Nephron progenitor cell (in vitro differentiated cells): ENCODE data around the gene PODXL.

Source experiments
- DNase-seq: peaks from one replicate; pipeline ENCODE4 v3.0.0; 2021
- H3K27ac Mint-ChIP-seq: 2 replicates; pipeline ENCODE4 v1.8.0; 2021; ENCODE audit warnings: mild to moderate bottlenecking, moderate library complexity, mixed read lengths
- H3K27me3 Mint-ChIP-seq: 2 replicates; pipeline ENCODE4 v1.8.0; 2021; ENCODE audit warnings: mild to moderate bottlenecking, low read depth, mixed read lengths; ENCODE audit not compliant: poor library complexity
- H3K36me3 Mint-ChIP-seq: 2 replicates; pipeline ENCODE4 v1.8.0; 2021; ENCODE audit warnings: low read depth, mixed read lengths
- H3K4me1 Mint-ChIP-seq: 2 replicates; pipeline ENCODE4 v1.8.0; 2021; ENCODE audit warnings: mixed read lengths
- H3K4me3 Mint-ChIP-seq: 2 replicates; pipeline ENCODE4 v1.8.0; 2021; ENCODE audit warnings: mild to moderate bottlenecking, moderate library complexity, mixed read lengths
- H3K9me3 Mint-ChIP-seq: 2 replicates; pipeline ENCODE4 v1.8.0; 2021; ENCODE audit warnings: mild to moderate bottlenecking, moderate library complexity, mixed read lengths
- CTCF ChIP-seq: fragments of 200-600 bp; sonication (generic); IDR thresholded peaks from 2 replicates; pipeline ENCODE4 v1.5.0; 2021; ENCODE audit warnings: antibody characterized with exemption

The PODXL gene

GRCh38 chr7:131462059-131462458 lies 94.4 kb downstream of the PODXL start:
- DNase-seq: no peak
- Mint-ChIP-seq H3K27me3 (no peaks in the 10 kb centered on the region), H3K4me1 (no peaks in the 10 kb centered on the region), H3K27ac (no peak overlapping the region), H3K9me3 (no peaks in the 10 kb centered on the region), H3K36me3 (peaks cover 70% of the 10 kb centered on the region), H3K4me3 (no peak overlapping the region)
- TF ChIP-seq CTCF: no peak

- H3K4me1 Mint-ChIP-seq: no peaks in the 10 kb centered on the region
- peaks cover 77% of the 10 kb centered on the region for H3K36me3 Mint-ChIP-seq
- peak overlapping the region; percentile 94 for H3K27ac Mint-ChIP-seq
Observed at GRCh38 chr7:131459256-131459655, 97.2 kb downstream of the PODXL start.

GRCh38 chr7:131456338-131456737 lies 100.1 kb downstream of the PODXL start:
- no peak for TF ChIP-seq CTCF
- no peaks in the 10 kb centered on the region for H3K4me1 Mint-ChIP-seq
- no peak for DNase-seq
- H3K36me3 Mint-ChIP-seq: peaks cover 64% of the 10 kb centered on the region
- H3K27ac Mint-ChIP-seq: no peak overlapping the region
- H3K27me3 Mint-ChIP-seq: no peaks in the 10 kb centered on the region
- H3K9me3 Mint-ChIP-seq: no peaks in the 10 kb centered on the region
- H3K4me3 Mint-ChIP-seq: no peak overlapping the region

More at GRCh38 chr7:131459256-131459655, 97.2 kb downstream of the PODXL start:
- Mint-ChIP-seq H3K9me3 (no peaks in the 10 kb centered on the region), H3K4me3 (no peak overlapping the region), H3K27me3 (no peaks in the 10 kb centered on the region)
- no peak for TF ChIP-seq CTCF
- DNase-seq: no peak

- TF ChIP-seq CTCF: no peak
- peaks cover 56% of the 10 kb centered on the region for H3K36me3 Mint-ChIP-seq
Observed at GRCh38 chr7:131455546-131455945, 100.9 kb downstream of the PODXL start.

GRCh38 chr7:131455001-131455400 lies 101.4 kb downstream of the PODXL start:
- Mint-ChIP-seq H3K9me3 (no peaks in the 10 kb centered on the region), H3K27ac (no peak overlapping the region), H3K27me3 (no peaks in the 10 kb centered on the region), H3K4me1 (no peaks in the 10 kb centered on the region), H3K4me3 (no peak overlapping the region), H3K36me3 (peaks cover 51% of the 10 kb centered on the region)
- no peak for TF ChIP-seq CTCF
- DNase-seq: no peak

More at GRCh38 chr7:131455546-131455945, 100.9 kb downstream of the PODXL start:
- Mint-ChIP-seq H3K27ac (peak overlapping the region; percentile 81), H3K27me3 (no peaks in the 10 kb centered on the region), H3K4me3 (no peak overlapping the region), H3K9me3 (no peaks in the 10 kb centered on the region), H3K4me1 (no peaks in the 10 kb centered on the region)
- DNase-seq: no peak

GRCh38 chr7:131454498-131454897 lies 101.9 kb downstream of the PODXL start:
- Mint-ChIP-seq H3K4me3 (no peak overlapping the region), H3K36me3 (peaks cover 51% of the 10 kb centered on the region)

More at GRCh38 chr7:131454498-131454897, 101.9 kb downstream of the PODXL start:
- TF ChIP-seq CTCF: no peak
- Mint-ChIP-seq H3K9me3 (no peaks in the 10 kb centered on the region), H3K4me1 (no peaks in the 10 kb centered on the region), H3K27me3 (no peaks in the 10 kb centered on the region), H3K27ac (no peak overlapping the region)
- DNase-seq: no peak
